BJ (cell line): ENCODE measurements around the gene DIP2C. TPM values are rescaled to one million over a fixed set of nuclear protein-coding genes. Genes with fewer than 3 reads are reported as not detected.

ENCODE experiments used
- CTCF ChIA-PET: fragments of 350-600 bp; formaldehyde crosslinking; extraction: SDS; loops from one replicate; lab custom pipeline; 2021; ENCODE audit warnings: antibody characterized with exemption, inconsistent platforms; lab: Yijun Ruan, JAX
- POLR2A ChIA-PET: fragments of 300-600 bp; sonication (Branson Sonifier 250); formaldehyde crosslinking; extraction: SDS; loops from one replicate; lab custom pipeline; 2021; ENCODE audit warnings: antibody characterized with exemption; lab: Charles Lee
- DNase-seq: peaks from one replicate; pipeline ENCODE4 v3.0.0-alpha.2; 2011; ENCODE audit warnings: low read depth
- H3K27me3 ChIP-seq: 2 replicates; pipeline ENCODE4 v1.6.0; 2011; ENCODE audit warnings: low read length; ENCODE audit not compliant: control insufficient read depth, insufficient read depth
- H3K36me3 ChIP-seq: 2 replicates; pipeline ENCODE4 v1.5.1; 2011; ENCODE audit warnings: low read length; ENCODE audit not compliant: control insufficient read depth, insufficient read depth
- H3K4me3 ChIP-seq: 2 replicates; pipeline ENCODE4 v1.5.1; 2011; ENCODE audit warnings: low read depth, mild to moderate bottlenecking, control low read depth, low read length
- polyA plus RNA-seq: library from polyadenylated mRNA; depleted of rRNA; stranded (reverse); fragments of >200 nt; gene quantifications from 2 replicates; pipeline ENCODE4 v1.2.3, GENCODE V29; 2011
- TF ChIP-seq, protein P1 (sequence below): IDR thresholded peaks from 2 replicates; pipeline ENCODE4 v1.5.1; 2011; ENCODE audit warnings: low read depth, mild to moderate bottlenecking, control low read depth, inconsistent platforms, low read length, moderate library complexity; ENCODE audit not compliant: insufficient read depth

Gene DIP2C
- polyA plus RNA-seq, 1 experiment, result 9.3 TPM

DNA sequence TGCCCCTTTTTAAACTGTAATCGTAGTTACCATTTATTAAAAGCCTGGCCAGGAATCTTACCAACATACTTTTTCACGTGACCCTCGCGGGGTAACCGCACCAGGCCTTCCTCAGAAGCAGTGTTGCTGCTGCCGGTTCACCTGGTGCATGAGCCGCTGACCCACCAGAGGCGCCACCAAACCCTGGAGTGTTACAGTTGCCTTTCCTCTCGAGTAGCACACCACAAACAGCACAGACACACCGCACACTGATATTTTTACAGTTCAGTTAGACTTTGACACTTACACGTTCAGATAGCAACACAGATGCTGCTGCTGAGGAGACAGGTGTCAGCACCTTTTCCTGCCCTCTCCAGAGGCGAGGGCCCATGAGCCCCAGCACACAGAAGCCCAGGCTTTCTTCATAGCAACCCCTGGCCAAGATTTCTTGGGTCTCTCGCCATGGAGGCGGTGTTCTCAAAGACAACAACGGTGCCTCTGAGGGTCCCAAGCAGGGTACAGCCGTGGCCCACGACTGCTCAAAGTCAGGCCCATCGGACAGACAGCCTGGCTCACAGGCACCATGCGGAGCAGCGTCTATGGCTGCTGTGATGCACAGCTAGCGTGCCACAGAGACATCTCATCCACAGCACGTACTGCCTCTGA lies 123.1 kb downstream of the DIP2C start:
- CTCF ChIA-PET, result no interaction called here

DNA sequence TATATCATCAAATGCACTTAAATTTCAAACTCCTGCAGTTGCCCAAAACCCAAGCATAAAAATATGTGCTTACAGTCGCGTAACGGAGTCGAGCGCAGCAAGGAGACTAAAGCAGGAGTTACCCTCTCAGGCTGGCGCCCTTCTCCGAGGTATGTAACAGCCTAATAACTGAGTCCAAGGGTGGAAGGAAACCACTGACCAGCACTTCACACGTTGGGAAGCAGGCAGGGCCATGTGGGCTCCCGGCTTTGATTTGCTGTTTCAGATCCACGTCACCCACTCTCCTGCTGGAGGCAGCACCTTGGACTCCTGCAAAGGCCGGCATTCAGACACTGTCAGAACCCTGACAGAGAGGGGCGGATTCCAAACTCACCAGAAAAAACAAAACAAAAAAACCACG lies 123.8 kb downstream of the DIP2C start:
- POLR2A ChIA-PET, result no interaction called here
- CTCF ChIA-PET, result no interaction called here

More for the DNA sequence above, 123.1 kb downstream of the DIP2C start:
- TF ChIP-seq, protein P1, sequence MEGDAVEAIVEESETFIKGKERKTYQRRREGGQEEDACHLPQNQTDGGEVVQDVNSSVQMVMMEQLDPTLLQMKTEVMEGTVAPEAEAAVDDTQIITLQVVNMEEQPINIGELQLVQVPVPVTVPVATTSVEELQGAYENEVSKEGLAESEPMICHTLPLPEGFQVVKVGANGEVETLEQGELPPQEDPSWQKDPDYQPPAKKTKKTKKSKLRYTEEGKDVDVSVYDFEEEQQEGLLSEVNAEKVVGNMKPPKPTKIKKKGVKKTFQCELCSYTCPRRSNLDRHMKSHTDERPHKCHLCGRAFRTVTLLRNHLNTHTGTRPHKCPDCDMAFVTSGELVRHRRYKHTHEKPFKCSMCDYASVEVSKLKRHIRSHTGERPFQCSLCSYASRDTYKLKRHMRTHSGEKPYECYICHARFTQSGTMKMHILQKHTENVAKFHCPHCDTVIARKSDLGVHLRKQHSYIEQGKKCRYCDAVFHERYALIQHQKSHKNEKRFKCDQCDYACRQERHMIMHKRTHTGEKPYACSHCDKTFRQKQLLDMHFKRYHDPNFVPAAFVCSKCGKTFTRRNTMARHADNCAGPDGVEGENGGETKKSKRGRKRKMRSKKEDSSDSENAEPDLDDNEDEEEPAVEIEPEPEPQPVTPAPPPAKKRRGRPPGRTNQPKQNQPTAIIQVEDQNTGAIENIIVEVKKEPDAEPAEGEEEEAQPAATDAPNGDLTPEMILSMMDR, result no peak
- POLR2A ChIA-PET, result no interaction called here
- Histone ChIP-seq H3K4me3 (no peak overlapping the region), H3K36me3 (no peaks in the 10 kb centered on the region), H3K27me3 (no peaks in the 10 kb centered on the region)
- no peak for DNase-seq

GRCh38 chr10:565146-565545 lies 124.3 kb downstream of the DIP2C start:
- Histone ChIP-seq H3K27me3 (no peaks in the 10 kb centered on the region), H3K36me3 (no peaks in the 10 kb centered on the region), H3K4me3 (no peak overlapping the region)
- TF ChIP-seq, protein P1, result no peak
- ChIA-PET CTCF (no interaction called here), POLR2A (no interaction called here)
- no peak for DNase-seq

More for the DNA sequence above, 123.8 kb downstream of the DIP2C start:
- Histone ChIP-seq H3K27me3 (no peaks in the 10 kb centered on the region), H3K36me3 (no peaks in the 10 kb centered on the region), H3K4me3 (no peak overlapping the region)
- no peak for DNase-seq
- TF ChIP-seq, protein P1, result no peak

DNA sequence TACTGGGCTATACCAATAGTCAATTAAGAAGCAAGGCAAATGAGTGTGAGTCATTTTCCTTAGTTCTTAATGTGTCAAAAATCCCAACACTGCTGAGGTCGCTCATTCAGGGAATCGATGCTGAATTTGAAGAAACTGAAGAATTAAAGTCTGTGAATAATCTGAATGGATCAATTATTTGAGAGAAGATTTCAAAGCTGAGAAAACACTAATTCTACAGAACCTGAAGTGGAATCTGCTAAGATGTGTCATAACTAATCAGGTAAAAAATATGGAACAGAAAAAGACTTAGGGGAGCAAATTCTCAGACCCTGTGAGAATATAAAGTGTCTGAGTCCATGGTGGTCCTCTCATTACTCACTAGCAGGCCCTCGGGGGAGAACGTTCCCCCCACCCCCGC lies 125.6 kb downstream of the DIP2C start:
- DNase-seq, result no peak
- Histone ChIP-seq H3K36me3 (no peaks in the 10 kb centered on the region), H3K4me3 (no peak overlapping the region), H3K27me3 (no peaks in the 10 kb centered on the region)
- ChIA-PET POLR2A (no interaction called here), CTCF (no interaction called here)
- TF ChIP-seq, protein P1, result no peak

GRCh38 chr10:562142-562541 lies 127.3 kb downstream of the DIP2C start:
- Histone ChIP-seq H3K4me3 (no peak overlapping the region), H3K27me3 (no peaks in the 10 kb centered on the region), H3K36me3 (no peaks in the 10 kb centered on the region)
- ChIA-PET CTCF (interaction anchor here (0.8 kb wide), 1 partner anchor 27 kb away, joined by 3 read pairs; no protein-coding TSS in a partner anchor), POLR2A (interaction anchor here (0.6 kb wide), 1 partner anchor 15 kb away, joined by 5 read pairs; no protein-coding TSS in a partner anchor)
- TF ChIP-seq, protein P1, result no peak
- DNase-seq, result no peak
